OCI-LY7 (cell line): ENCODE results near the gene PALLD. TPM values are rescaled to one million over a fixed set of nuclear protein-coding genes. Genes with fewer than 3 reads are reported as not detected.

Experiments
- BruUV-seq: library from RNA; stranded (reverse); fragments of 400-500 nt; replicated peaks from 2 replicates; lab custom pipeline; 2021; lab: Mats Ljungman, UMichigan
- CTCF ChIA-PET: fragments of 300-600 bp; sonication (Branson Sonifier 250); formaldehyde crosslinking; loops from one replicate; lab custom pipeline; 2022; ENCODE audit warnings: antibody characterized with exemption; ENCODE audit not compliant: unreplicated experiment; lab: Charles Lee
- POLR2A ChIA-PET: fragments of 300-600 bp; sonication (Branson Sonifier 250); formaldehyde crosslinking; loops from one replicate; lab custom pipeline; 2022; ENCODE audit warnings: antibody characterized with exemption; lab: Charles Lee
- DNase-seq: peaks from one replicate; pipeline ENCODE4 v3.0.0-alpha.2; 2015; ENCODE audit warnings: low spot score
- H2AFZ ChIP-seq: fragments of 200-600 bp; sonication (generic), shearing (Covaris generic); 2 replicates; pipeline ENCODE4 v1.6.1; 2014; ENCODE audit warnings: mild to moderate bottlenecking, antibody characterized with exemption, low read length, moderate library complexity
- H3K27ac ChIP-seq: fragments of 200-600 bp; sonication (generic); 2 replicates; pipeline ENCODE4 v1.5.1; 2014; ENCODE audit warnings: mixed run types, low read depth, mild to moderate bottlenecking, moderate library complexity, low read length, inconsistent platforms; ENCODE audit not compliant: poor library complexity, severe bottlenecking
- H3K36me3 ChIP-seq: fragments of 200-600 bp; sonication (generic); 2 replicates; pipeline ENCODE4 v1.6.1; 2014; ENCODE audit warnings: mild to moderate bottlenecking, antibody characterized with exemption, low read length, moderate library complexity, mixed read lengths; ENCODE audit not compliant: insufficient read depth
- H3K4me1 ChIP-seq: fragments of 200-600 bp; sonication (generic); 2 replicates; pipeline ENCODE4 v1.5.1; 2014; ENCODE audit warnings: mild to moderate bottlenecking, low read length; ENCODE audit not compliant: insufficient read depth, poor library complexity, severe bottlenecking
- H3K4me2 ChIP-seq: fragments of 200-600 bp; sonication (generic); 2 replicates; pipeline ENCODE4 v1.6.1; 2014; ENCODE audit warnings: mild to moderate bottlenecking, low read length
- H3K4me3 ChIP-seq: fragments of 200-600 bp; sonication (generic); 2 replicates; pipeline ENCODE4 v1.5.1; 2014; ENCODE audit warnings: mild to moderate bottlenecking, low read depth, low read length; ENCODE audit not compliant: poor library complexity, severe bottlenecking
- H3K79me2 ChIP-seq: fragments of 200-600 bp; sonication (generic); 2 replicates; pipeline ENCODE4 v1.6.1; 2016; ENCODE audit warnings: low read depth, mild to moderate bottlenecking, low read length, moderate library complexity, mixed read lengths; ENCODE audit not compliant: insufficient read depth
- H3K9me2 ChIP-seq: fragments of 200-600 bp; sonication (generic); 2 replicates; pipeline ENCODE4 v1.6.1; 2016; ENCODE audit warnings: mild to moderate bottlenecking, low read length, mixed read lengths; ENCODE audit not compliant: insufficient read depth
- H3K9me3 ChIP-seq: fragments of 200-600 bp; sonication (generic); 2 replicates; pipeline ENCODE4 v1.6.1; 2014; ENCODE audit warnings: mild to moderate bottlenecking, mixed run types, low read length, mixed read lengths
- H4K20me1 ChIP-seq: fragments of 200-600 bp; sonication (generic); 2 replicates; pipeline ENCODE4 v1.6.1; 2014; ENCODE audit warnings: mild to moderate bottlenecking, antibody characterized with exemption, low read length, moderate library complexity, mixed read lengths; ENCODE audit not compliant: insufficient read depth
- EZH2phosphoT487 ChIP-seq: fragments of 200-600 bp; sonication (generic); IDR thresholded peaks from 2 replicates; pipeline ENCODE4 v1.6.1; 2018; ENCODE audit warnings: low read depth, borderline replicate concordance, mild to moderate bottlenecking, mixed run types, antibody characterized with exemption, low read length, moderate library complexity, mixed read lengths
- intact Hi-C: fragments of 100-400 bp; cut with micrococcal nuclease; formaldehyde crosslinking; loops from one replicate; pipeline ENCODE4 v1.10.0; 2022; ENCODE audit not compliant: unreplicated experiment
- total RNA-seq, 2 experiments: library from RNA; depleted of rRNA in 1 of 2; stranded (reverse); fragments of >200 nt in 1 of 2; shearing (Covaris generic) in 1 of 2; gene quantifications; 2 replicates each; pipeline ENCODE4 v1.2.3, GENCODE V29; 2014 to 2022
- TF ChIP-seq, protein P1 (sequence below): fragments of 200-600 bp; sonication (generic); conservative IDR thresholded peaks from 2 replicates; pipeline ENCODE4 v1.5.1; 2014; ENCODE audit warnings: mild to moderate bottlenecking, antibody characterized with exemption, low read length, moderate library complexity, mixed read lengths

The PALLD gene
- total RNA-seq, 2 experiments from 2014 or later = 0.73 to 2.8 TPM

DNA sequence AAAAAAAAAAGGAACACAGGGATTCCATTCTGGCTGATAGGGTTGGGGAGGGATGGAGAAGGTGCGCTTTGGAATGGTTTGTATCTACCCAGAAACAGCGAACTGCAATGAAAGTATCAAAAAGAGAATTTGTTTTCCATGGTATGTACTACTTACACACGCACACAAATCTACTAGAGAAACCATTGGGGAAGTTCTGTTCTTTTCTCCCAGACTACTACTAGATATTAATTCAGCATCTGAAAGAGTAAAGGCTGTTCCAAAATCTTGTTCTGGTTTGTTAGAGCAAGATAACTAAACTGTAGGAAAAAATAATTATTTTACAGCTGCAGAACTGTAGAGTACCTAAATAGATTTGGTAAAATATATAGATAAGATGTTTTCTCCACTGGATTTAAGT is 394.8 kb downstream of the PALLD start:
- H3K79me2 ChIP-seq = no peaks in the 10 kb centered on the region
- H3K4me3 ChIP-seq = no peak overlapping the region
- H3K27ac ChIP-seq = no peak overlapping the region
- H3K9me2 ChIP-seq = no peaks in the 10 kb centered on the region
- POLR2A ChIA-PET = no interaction called here
- no peaks in the 10 kb centered on the region for H3K9me3 ChIP-seq
- no peaks in the 10 kb centered on the region for H3K36me3 ChIP-seq
- no peaks in the 10 kb centered on the region for H4K20me1 ChIP-seq
- CTCF ChIA-PET = no interaction called here
- no peak for DNase-seq
- no peak overlapping the region for H2AFZ ChIP-seq
- TF ChIP-seq, protein P1, sequence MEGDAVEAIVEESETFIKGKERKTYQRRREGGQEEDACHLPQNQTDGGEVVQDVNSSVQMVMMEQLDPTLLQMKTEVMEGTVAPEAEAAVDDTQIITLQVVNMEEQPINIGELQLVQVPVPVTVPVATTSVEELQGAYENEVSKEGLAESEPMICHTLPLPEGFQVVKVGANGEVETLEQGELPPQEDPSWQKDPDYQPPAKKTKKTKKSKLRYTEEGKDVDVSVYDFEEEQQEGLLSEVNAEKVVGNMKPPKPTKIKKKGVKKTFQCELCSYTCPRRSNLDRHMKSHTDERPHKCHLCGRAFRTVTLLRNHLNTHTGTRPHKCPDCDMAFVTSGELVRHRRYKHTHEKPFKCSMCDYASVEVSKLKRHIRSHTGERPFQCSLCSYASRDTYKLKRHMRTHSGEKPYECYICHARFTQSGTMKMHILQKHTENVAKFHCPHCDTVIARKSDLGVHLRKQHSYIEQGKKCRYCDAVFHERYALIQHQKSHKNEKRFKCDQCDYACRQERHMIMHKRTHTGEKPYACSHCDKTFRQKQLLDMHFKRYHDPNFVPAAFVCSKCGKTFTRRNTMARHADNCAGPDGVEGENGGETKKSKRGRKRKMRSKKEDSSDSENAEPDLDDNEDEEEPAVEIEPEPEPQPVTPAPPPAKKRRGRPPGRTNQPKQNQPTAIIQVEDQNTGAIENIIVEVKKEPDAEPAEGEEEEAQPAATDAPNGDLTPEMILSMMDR = no peak
- TF ChIP-seq EZH2phosphoT487 = no peak
- no peaks in the 10 kb centered on the region for H3K4me1 ChIP-seq
- intact Hi-C loops = no loop called here
- no TSS peak for BruUV-seq
- H3K4me2 ChIP-seq = no peak overlapping the region

DNA sequence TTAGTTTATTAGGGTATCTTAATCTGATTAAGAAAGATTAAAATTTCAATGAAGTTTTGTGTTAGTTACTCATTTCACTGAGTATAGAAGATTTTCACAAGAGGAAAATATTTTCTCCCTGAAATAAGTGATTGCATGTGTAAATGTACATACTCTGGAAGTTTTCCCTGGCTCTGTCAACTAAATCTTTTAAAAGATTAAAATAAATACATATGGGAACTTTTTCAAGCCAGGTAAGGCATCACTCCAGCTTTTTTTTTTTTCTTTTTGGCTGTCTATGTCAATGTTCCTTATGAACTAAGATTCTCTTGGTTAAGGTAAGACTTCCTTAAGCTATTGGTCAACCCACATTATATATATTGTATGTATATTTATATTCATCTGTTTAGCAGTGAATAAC is 395.6 kb downstream of the PALLD start:
- no peaks in the 10 kb centered on the region for H4K20me1 ChIP-seq
- H3K9me3 ChIP-seq = no peaks in the 10 kb centered on the region
- H3K4me3 ChIP-seq = no peak overlapping the region
- no peak overlapping the region for H3K4me2 ChIP-seq
- no peaks in the 10 kb centered on the region for H3K36me3 ChIP-seq
- CTCF ChIA-PET = no interaction called here
- no peak overlapping the region for H2AFZ ChIP-seq
- DNase-seq = no peak
- no peaks in the 10 kb centered on the region for H3K9me2 ChIP-seq
- BruUV-seq = no TSS peak
- POLR2A ChIA-PET = interaction anchor here (0.5 to 1.0 kb wide), 2 partner anchors 115 to 220 kb away, joined by 3 read pairs; no protein-coding TSS in a partner anchor
- intact Hi-C loops = no loop called here
- H3K27ac ChIP-seq = no peak overlapping the region
- H3K4me1 ChIP-seq = no peaks in the 10 kb centered on the region
- no peaks in the 10 kb centered on the region for H3K79me2 ChIP-seq
- TF ChIP-seq, protein P1 = no peak
- no peak for TF ChIP-seq EZH2phosphoT487

DNA sequence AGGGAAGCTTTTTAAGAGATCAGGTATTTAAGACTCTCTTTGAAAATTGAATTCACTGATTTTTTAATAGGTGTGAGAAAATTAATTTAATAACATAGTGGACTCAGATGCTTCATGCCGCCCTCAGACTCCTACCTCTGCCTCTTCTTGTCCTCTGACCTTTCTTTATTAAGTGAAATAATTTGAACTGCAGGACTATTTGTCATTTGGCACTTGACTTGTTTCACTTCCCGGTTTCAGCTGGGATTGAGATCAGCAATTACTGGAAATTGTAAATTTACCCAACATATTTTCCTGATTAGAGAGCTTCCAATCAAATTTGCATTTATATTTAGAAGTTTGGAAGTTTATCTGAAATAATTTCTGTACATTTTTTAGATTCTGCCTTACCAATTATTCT is 396.4 kb downstream of the PALLD start:
- Histone ChIP-seq H3K4me3 (no peak overlapping the region), H3K9me2 (no peaks in the 10 kb centered on the region), H3K4me2 (no peak overlapping the region), H3K27ac (no peak overlapping the region), H3K4me1 (no peaks in the 10 kb centered on the region), H2AFZ (no peak overlapping the region), H4K20me1 (no peaks in the 10 kb centered on the region), H3K9me3 (no peaks in the 10 kb centered on the region), H3K36me3 (no peaks in the 10 kb centered on the region), H3K79me2 (no peaks in the 10 kb centered on the region)
- no peak for DNase-seq
- ChIA-PET POLR2A (interaction anchor here (0.5 to 1.0 kb wide), 2 partner anchors 115 to 221 kb away, joined by 3 read pairs; no protein-coding TSS in a partner anchor), CTCF (no interaction called here)
- no TSS peak for BruUV-seq
- TF ChIP-seq, protein P1 = no peak
- no peak for TF ChIP-seq EZH2phosphoT487
- intact Hi-C loops = no loop called here
